WI38 (cell line): ENCODE results near the gene ABLIM1.
"Not testable (repeated sequence)": the region's sequence is repeated elsewhere in the genome, so short reads cannot be mapped to it uniquely, and the experiment has no call there.

ENCODE experiments used
- H3K4me3 ChIP-seq: 2 replicates; pipeline ENCODE4 v1.5.1; 2011; ENCODE audit warnings: low read depth, mild to moderate bottlenecking, control low read depth, low read length
- TF ChIP-seq, protein P1 (sequence below): IDR thresholded peaks from 2 replicates; pipeline ENCODE4 v1.5.1; 2012; ENCODE audit warnings: low read depth, mild to moderate bottlenecking, control low read depth, low read length

The ABLIM1 gene

DNA sequence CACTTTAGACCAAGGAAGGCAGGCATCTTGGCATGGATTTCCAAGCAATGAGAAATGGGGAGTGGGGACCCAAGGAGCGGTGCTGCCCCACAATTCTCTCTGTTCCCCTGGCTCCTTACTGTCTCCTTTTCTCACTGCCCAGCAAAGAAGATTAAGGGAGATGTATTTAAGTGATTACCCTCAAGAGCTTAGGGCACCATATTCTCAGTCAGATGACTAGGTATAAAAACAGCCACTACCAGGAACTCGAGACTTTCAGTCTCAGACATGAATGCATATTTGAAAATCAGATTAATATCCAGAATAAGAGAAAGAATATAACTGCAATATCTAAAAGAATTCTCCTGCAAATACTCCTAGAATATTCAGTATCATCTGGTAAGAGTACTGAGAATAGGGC is at the start of gene ABLIM1:
Gene ABLIM1, minus strand, starts transcription at position 101 of the 400 bp plus-strand sequence. Its CDS starts 75 bp downstream, at position 26.
- no peak within 1 kb of the TSS for H3K4me3 ChIP-seq
- TF ChIP-seq, protein P1, sequence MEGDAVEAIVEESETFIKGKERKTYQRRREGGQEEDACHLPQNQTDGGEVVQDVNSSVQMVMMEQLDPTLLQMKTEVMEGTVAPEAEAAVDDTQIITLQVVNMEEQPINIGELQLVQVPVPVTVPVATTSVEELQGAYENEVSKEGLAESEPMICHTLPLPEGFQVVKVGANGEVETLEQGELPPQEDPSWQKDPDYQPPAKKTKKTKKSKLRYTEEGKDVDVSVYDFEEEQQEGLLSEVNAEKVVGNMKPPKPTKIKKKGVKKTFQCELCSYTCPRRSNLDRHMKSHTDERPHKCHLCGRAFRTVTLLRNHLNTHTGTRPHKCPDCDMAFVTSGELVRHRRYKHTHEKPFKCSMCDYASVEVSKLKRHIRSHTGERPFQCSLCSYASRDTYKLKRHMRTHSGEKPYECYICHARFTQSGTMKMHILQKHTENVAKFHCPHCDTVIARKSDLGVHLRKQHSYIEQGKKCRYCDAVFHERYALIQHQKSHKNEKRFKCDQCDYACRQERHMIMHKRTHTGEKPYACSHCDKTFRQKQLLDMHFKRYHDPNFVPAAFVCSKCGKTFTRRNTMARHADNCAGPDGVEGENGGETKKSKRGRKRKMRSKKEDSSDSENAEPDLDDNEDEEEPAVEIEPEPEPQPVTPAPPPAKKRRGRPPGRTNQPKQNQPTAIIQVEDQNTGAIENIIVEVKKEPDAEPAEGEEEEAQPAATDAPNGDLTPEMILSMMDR: no peak

DNA sequence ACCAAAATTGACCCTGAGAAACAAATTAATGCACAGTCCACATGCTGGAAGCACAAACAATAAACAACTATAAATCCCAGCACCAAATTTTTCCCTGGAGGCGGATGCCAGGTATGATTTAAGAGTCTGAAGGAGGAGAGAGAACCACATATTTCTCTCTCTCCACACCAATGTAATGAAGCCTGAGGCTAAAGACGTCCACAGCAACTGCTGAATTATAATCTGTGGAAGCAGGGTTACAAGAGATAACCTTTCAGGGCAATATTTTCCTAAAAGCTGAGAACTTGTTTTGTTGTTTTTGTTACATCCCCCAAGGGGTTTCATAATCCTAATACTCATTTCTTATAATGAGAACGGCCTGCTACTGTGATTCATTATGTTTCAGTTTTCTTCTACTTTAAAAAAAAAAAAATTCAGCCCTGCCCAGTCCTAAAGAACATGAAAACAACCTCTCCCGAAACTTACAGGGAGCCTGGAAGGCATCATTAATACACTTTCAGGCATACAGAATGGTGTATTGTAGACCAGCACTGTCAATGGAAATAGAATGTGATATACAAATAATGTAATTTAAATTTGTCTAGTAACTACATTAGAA is 48.5 kb upstream of the ABLIM1 start:
- TF ChIP-seq, protein P1: no peak
- H3K4me3 ChIP-seq: no peak overlapping the region

DNA sequence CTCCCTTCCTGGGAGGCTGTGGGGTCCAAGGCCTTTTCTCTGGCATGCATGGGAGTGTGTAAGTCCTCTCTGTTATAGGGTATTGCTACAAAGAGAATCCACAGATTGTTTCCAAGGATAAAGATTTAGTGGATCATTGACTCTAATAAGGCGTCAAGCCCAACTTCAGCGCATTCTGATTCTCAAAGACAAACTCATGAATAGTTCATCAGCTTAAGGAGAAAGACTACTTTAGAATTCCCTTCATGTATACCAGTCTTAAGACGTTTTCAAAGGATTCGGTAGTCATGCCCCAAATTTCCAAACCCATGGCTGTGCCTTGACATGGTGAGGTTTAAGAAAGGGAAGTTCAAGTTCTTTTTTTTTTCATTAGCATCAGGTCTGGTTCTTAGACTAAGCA is 46.6 kb upstream of the ABLIM1 start:
- no peak overlapping the region for H3K4me3 ChIP-seq
- TF ChIP-seq, protein P1: no peak

DNA sequence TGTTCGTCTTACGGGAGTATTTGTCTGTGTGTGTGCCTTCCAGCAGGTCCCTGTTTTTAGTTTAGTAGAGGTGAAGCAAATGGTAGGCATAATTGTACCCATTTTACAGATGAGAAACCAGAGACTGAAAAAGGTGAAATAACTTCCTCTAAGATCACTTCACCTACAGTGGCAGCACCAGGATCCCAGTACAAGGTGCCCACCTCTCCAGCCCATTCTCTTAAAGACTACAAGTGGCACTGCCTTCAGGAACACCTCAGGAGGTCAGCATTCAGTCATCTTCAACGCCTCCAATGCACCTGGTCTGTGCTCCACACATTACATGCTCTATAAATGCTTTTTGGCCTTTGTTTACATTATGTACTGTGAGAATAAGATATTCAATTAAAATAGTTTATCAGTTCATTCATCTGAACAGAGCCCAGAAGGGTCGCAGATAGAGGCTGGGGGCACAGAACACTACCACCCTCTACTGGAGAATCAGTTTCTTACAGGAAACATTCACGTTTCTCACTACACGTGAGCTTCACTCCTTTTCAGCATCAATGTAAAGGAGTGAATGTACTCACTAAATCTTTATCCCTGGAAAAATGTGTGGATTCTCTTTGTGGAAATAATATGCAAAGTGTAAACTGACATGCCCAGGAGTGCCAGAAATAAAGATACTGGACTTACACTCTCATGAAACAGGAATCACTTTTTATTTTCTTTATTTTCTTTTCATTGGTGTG is 45.5 kb upstream of the ABLIM1 start:
- no peak overlapping the region for H3K4me3 ChIP-seq
- TF ChIP-seq, protein P1: peak; percentile 71

DNA sequence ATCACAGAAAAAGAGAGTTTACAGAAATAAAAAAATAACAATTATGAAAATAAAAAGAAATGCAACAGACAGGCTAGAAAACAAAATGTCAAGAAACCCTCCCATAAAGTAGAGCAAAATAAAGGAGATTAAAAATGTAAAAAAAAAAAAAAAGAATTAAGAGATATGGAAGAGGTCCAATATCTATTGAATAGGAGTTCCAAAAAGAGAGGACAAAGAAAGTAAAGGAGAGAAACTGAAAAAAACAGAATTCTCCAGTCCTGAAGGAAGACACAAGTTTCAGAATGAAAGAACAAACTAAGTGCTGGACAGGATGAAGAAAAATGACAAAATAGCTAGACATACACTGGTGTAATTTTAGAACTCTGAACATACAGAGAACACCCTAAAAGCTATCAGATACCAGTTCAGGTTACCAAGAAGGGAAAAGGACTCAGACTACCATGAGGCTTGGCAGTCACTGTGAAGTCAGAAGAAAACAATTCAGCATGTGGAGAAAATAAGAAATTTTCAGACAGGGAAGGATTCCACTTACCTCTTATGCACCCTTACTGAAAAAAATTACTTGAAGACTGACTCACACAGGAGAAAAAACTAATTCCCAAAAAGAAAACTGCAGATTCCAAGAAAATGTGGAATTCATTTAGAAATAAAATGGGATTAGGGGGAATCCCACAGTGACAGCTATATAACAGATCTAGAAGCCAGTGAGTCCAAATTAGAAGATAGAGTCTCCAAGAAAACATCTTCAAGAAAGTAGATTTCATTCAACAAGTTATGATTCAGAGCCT is 40.4 kb upstream of the ABLIM1 start:
- H3K4me3 ChIP-seq: no peak overlapping the region
- TF ChIP-seq, protein P1: no peak

DNA sequence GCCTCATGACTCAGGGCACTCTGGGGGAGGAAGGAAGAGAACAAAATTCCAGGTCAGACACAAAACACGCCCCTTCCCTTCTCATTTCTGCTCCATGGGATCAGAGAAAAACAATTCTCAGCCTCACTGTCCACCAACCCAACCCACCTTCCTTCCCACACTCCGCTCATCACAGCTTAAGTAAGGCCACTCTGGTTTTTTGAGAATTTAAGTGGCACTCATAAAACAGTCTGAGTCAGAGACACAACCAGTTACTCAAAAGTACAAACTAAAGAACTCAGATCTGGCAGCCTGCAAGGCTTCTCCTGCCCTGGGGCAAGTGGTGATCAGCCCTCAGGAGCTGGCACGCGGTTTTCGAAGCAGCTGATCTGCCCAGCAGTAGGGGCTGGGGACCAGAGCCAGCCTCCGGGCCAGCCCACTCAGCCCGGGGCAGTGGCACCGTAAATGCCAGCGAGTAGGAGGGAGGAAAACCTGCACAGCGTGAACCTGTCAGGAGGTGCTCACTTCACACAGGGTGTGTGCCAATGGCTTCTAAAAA is 39.1 kb upstream of the ABLIM1 start:
- H3K4me3 ChIP-seq: no peak overlapping the region
- TF ChIP-seq, protein P1: no peak

DNA sequence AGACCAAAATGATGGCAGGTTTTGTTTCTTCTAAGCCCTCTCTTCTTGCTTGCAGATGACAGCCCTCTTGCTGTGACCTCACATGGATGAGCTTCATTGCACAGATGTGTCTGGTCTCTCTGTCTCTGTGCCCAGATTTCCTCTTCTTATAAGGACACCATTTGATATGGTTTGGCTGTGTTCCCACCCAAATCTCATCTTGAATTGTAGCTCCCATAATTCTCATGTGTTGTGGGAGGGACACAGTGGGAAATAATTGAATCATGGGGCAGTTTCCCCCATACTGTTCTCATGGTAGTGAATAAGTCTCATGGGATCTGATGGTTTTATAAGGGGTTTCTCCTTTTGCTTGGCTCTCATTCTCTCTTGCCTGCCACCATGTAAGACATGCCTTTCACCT is 38.2 kb upstream of the ABLIM1 start:
- not testable (repeated sequence) for H3K4me3 ChIP-seq
